ENCODE results near the gene VAMP3. TPM values are rescaled to one million over a fixed set of nuclear protein-coding genes. Genes with fewer than 3 reads are reported as not detected.
A peak's percentile ranks its signal among the peaks of the same experiment; 100 is the strongest.

The VAMP3 gene
- total and polyA plus RNA-seq, 9 of the 15 experiments (the other 6 are each of a cell fraction or from before 2014, with no cell fraction given): 27.1 to 71.3 (median 47.5) TPM

DNA sequence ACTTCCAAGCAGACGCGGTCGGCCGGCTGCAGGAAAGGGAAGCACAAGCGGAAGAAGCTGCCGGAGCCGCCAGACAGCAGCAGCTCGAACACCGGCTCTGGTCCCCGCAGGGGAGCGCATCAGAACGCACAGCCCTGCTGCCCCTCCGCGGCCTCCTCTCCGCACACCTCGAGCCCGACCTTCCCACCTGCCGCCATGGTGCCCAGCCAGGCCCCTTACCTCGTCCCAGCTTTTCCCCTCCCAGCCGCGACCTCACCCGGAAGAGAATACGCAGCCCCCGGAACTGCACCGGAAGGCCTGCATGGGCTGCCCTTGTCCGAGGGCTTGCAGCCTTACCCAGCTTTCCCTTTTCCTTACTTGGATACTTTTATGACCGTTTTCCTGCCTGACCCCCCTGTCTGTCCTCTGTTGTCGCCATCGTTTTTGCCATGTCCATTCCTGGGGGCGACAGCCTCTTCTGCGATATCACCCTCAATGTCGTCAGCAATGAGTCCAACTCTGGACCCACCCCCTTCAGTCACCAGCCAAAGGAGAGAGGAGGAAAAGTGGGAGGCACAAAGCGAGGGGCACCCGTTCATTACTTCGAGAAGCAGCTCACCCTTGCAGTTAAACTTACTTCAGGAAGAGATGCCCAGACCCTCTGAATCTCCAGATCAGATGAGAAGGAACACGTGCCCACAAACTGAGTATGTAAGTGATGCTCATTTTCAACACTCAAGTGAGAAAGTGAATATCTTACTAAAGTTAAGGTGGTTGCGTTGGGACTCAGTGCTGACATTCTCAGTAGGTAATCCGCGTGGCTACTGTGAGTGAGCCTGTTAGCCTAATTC lies 56.2 kb downstream of the VAMP3 start (continued):
- TF ChIP-seq, protein P1, sequence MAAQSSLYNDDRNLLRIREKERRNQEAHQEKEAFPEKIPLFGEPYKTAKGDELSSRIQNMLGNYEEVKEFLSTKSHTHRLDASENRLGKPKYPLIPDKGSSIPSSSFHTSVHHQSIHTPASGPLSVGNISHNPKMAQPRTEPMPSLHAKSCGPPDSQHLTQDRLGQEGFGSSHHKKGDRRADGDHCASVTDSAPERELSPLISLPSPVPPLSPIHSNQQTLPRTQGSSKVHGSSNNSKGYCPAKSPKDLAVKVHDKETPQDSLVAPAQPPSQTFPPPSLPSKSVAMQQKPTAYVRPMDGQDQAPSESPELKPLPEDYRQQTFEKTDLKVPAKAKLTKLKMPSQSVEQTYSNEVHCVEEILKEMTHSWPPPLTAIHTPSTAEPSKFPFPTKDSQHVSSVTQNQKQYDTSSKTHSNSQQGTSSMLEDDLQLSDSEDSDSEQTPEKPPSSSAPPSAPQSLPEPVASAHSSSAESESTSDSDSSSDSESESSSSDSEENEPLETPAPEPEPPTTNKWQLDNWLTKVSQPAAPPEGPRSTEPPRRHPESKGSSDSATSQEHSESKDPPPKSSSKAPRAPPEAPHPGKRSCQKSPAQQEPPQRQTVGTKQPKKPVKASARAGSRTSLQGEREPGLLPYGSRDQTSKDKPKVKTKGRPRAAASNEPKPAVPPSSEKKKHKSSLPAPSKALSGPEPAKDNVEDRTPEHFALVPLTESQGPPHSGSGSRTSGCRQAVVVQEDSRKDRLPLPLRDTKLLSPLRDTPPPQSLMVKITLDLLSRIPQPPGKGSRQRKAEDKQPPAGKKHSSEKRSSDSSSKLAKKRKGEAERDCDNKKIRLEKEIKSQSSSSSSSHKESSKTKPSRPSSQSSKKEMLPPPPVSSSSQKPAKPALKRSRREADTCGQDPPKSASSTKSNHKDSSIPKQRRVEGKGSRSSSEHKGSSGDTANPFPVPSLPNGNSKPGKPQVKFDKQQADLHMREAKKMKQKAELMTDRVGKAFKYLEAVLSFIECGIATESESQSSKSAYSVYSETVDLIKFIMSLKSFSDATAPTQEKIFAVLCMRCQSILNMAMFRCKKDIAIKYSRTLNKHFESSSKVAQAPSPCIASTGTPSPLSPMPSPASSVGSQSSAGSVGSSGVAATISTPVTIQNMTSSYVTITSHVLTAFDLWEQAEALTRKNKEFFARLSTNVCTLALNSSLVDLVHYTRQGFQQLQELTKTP (IDR thresholded peaks at IDR 0.05; ENCODE audit: low read depth in 1 of 2, partially characterized antibody in 2 of 2): peak in 1 of 2 experiments; percentile 51
- TF ChIP-seq, protein P2, sequence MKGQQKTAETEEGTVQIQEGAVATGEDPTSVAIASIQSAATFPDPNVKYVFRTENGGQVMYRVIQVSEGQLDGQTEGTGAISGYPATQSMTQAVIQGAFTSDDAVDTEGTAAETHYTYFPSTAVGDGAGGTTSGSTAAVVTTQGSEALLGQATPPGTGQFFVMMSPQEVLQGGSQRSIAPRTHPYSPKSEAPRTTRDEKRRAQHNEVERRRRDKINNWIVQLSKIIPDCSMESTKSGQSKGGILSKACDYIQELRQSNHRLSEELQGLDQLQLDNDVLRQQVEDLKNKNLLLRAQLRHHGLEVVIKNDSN (CRISPR knock-in tag; IDR thresholded peaks at IDR 0.05): no peak
- TF ChIP-seq KAT2B (IDR thresholded peaks at IDR 0.05; ENCODE audit: low read depth, low read length) (no peak), HOXB6 (CRISPR knock-in tag; IDR thresholded peaks at IDR 0.05; ENCODE audit: borderline replicate concordance) (no peak), ZNF232 (CRISPR knock-in tag; IDR thresholded peaks at IDR 0.05) (no peak), ZEB2 (IDR thresholded peaks at IDR 0.05) (peak; percentile 22; the same call in 1 of the 2 replicates), CBX2 (IDR thresholded peaks at IDR 0.05; ENCODE audit: insufficient read depth, low read length, poor library complexity, severe bottlenecking) (no peak), ZNF583 (CRISPR knock-in tag; IDR thresholded peaks at IDR 0.05) (no peak; the same call in 1 of the 2 replicates), XRCC5 (IDR thresholded peaks at IDR 0.05; ENCODE audit: low read depth, low read length) (no peak; the same call in 1 of the 2 replicates)
- TF ChIP-seq, protein P3, sequence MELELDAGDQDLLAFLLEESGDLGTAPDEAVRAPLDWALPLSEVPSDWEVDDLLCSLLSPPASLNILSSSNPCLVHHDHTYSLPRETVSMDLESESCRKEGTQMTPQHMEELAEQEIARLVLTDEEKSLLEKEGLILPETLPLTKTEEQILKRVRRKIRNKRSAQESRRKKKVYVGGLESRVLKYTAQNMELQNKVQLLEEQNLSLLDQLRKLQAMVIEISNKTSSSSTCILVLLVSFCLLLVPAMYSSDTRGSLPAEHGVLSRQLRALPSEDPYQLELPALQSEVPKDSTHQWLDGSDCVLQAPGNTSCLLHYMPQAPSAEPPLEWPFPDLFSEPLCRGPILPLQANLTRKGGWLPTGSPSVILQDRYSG (tag; conservative IDR thresholded peaks at IDR 0.05; ENCODE audit: low read depth): no peak
- TF ChIP-seq, protein P4, sequence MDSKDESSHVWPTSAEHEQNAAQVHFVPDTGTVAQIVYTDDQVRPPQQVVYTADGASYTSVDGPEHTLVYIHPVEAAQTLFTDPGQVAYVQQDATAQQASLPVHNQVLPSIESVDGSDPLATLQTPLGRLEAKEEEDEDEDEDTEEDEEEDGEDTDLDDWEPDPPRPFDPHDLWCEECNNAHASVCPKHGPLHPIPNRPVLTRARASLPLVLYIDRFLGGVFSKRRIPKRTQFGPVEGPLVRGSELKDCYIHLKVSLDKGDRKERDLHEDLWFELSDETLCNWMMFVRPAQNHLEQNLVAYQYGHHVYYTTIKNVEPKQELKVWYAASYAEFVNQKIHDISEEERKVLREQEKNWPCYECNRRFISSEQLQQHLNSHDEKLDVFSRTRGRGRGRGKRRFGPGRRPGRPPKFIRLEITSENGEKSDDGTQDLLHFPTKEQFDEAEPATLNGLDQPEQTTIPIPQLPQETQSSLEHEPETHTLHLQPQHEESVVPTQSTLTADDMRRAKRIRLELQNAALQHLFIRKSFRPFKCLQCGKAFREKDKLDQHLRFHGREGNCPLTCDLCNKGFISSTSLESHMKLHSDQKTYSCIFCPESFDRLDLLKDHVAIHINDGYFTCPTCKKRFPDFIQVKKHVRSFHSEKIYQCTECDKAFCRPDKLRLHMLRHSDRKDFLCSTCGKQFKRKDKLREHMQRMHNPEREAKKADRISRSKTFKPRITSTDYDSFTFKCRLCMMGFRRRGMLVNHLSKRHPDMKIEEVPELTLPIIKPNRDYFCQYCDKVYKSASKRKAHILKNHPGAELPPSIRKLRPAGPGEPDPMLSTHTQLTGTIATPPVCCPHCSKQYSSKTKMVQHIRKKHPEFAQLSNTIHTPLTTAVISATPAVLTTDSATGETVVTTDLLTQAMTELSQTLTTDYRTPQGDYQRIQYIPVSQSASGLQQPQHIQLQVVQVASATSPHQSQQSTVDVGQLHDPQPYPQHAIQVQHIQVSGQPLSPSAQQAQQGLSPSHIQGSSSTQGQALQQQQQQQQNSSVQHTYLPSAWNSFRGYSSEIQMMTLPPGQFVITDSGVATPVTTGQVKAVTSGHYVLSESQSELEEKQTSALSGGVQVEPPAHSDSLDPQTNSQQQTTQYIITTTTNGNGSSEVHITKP (IDR thresholded peaks at IDR 0.05; ENCODE audit: partially characterized antibody): peak; percentile 37
